Hepatocyte (in vitro differentiated cells): ENCODE data around the gene AKIP1.

Experiments
- EZH2 ChIP-seq: fragments of 200-600 bp; sonication (generic); IDR thresholded peaks from 2 replicates; pipeline ENCODE4 v1.6.1; 2016; ENCODE audit warnings: antibody characterized with exemption, mild to moderate bottlenecking, borderline replicate concordance
- TF ChIP-seq, protein P1 (sequence below): fragments of 200-600 bp; sonication (generic); IDR thresholded peaks from 2 replicates; pipeline ENCODE4 v1.5.1; 2016; ENCODE audit warnings: antibody characterized with exemption, mild to moderate bottlenecking; ENCODE audit not compliant: poor library complexity

DNA sequence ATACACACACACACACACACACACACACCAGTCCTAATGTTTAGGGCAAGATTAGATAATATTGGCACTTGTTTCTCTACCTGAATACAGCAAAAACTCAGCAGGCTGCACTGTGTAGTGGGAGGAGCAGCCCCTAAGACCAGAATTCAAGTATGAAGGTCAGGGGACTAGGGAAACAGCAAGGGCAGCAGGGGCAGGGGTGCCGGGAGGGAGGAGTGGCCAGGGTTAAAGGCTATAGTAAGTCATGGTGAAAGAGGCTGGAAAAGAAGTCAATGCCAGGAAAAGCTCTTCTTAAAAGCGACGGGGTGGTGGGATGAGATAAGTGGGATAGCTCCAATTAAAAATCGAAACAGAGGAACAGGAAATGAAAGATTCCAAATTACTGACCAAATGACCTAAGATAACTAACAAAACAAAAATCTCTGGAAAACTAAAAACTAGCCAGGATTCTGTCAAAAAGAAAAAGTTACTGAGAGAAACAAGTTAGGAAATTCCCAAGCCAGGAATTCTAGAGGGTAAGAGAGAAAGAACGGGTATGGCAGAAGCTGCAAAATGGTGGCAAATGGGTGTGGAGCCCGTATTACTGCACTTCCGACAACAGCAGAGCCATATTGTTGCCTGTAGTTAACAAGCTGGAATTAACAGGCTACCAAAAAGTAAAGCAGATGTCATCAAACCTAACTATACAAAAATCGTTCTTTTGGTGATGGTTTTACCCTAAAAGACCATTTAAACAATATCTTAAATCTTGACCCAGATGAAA is 30.5 kb downstream of the AKIP1 start:
- TF ChIP-seq, protein P1, sequence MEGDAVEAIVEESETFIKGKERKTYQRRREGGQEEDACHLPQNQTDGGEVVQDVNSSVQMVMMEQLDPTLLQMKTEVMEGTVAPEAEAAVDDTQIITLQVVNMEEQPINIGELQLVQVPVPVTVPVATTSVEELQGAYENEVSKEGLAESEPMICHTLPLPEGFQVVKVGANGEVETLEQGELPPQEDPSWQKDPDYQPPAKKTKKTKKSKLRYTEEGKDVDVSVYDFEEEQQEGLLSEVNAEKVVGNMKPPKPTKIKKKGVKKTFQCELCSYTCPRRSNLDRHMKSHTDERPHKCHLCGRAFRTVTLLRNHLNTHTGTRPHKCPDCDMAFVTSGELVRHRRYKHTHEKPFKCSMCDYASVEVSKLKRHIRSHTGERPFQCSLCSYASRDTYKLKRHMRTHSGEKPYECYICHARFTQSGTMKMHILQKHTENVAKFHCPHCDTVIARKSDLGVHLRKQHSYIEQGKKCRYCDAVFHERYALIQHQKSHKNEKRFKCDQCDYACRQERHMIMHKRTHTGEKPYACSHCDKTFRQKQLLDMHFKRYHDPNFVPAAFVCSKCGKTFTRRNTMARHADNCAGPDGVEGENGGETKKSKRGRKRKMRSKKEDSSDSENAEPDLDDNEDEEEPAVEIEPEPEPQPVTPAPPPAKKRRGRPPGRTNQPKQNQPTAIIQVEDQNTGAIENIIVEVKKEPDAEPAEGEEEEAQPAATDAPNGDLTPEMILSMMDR = no peak
- no peak for TF ChIP-seq EZH2
